Glomerular endothelial cell (primary cell): ENCODE results near the gene PSPC1. TPM values are rescaled to one million over a fixed set of nuclear protein-coding genes. Genes with fewer than 3 reads are reported as not detected.
"Not testable (repeated sequence)": the region's sequence is repeated elsewhere in the genome, so short reads cannot be mapped to it uniquely, and the experiment has no call there.

Experiments
- DNase-seq: peaks from one replicate; pipeline ENCODE4 v3.0.0-alpha.2; 2011; ENCODE audit warnings: low read depth, low spot score; ENCODE audit errors: extremely low read depth
- total RNA-seq: library from RNA; depleted of rRNA; stranded (reverse); fragments of >200 nt; gene quantifications from 2 replicates; pipeline ENCODE4 v1.2.3, GENCODE V29; 2015

PSPC1 gene
- 55.3 and 62.3 TPM in 2 replicates for total RNA-seq

- peak; percentile 85 for DNase-seq
Observed at GRCh38 chr13:19782727-19783682, at the start of gene PSPC1. Gene PSPC1 (minus strand): TSS chr13:19782945. CDS start chr13:19782757, 188 bp downstream.

- no peak for DNase-seq
Observed at GRCh38 chr13:19822673-19823072, 39.9 kb upstream of the PSPC1 start.

GRCh38 chr13:19818223-19818842 is 35.6 kb upstream of the PSPC1 start:
- DNase-seq: no peak

- no peak for DNase-seq
Observed at GRCh38 chr13:19817510-19818158, 34.9 kb upstream of the PSPC1 start.

GRCh38 chr13:19817106-19817505 is 34.4 kb upstream of the PSPC1 start:
- DNase-seq: no peak

- DNase-seq: not testable (repeated sequence)
Observed at GRCh38 chr13:19815842-19816241, 33.1 kb upstream of the PSPC1 start.

GRCh38 chr13:19810996-19811881 is 28.5 kb upstream of the PSPC1 start:
- DNase-seq: no peak

GRCh38 chr13:19810151-19810550 is 27.4 kb upstream of the PSPC1 start:
- no peak for DNase-seq

- DNase-seq: no peak
Observed at GRCh38 chr13:19805765-19806164, 23.0 kb upstream of the PSPC1 start.

GRCh38 chr13:19795956-19796355 is 13.2 kb upstream of the PSPC1 start:
- no peak for DNase-seq

GRCh38 chr13:19794631-19795030 is 11.9 kb upstream of the PSPC1 start:
- no peak for DNase-seq

- no peak for DNase-seq
Observed at GRCh38 chr13:19791953-19792537, 9.3 kb upstream of the PSPC1 start.

- no peak for DNase-seq
Observed at GRCh38 chr13:19782049-19782726, 557 bp downstream of the PSPC1 start.

- no peak for DNase-seq
Observed at GRCh38 chr13:19781526-19781925, 1.2 kb downstream of the PSPC1 start.

GRCh38 chr13:19780753-19781418 is 1.9 kb downstream of the PSPC1 start:
- not testable (repeated sequence) for DNase-seq

- no peak for DNase-seq
Observed at GRCh38 chr13:19772306-19772705, 10.4 kb downstream of the PSPC1 start.

- DNase-seq: no peak
Observed at GRCh38 chr13:19769854-19770253, 12.9 kb downstream of the PSPC1 start.

- DNase-seq: no peak
Observed at GRCh38 chr13:19767966-19768365, 14.8 kb downstream of the PSPC1 start.

GRCh38 chr13:19766591-19766990 is 16.2 kb downstream of the PSPC1 start:
- DNase-seq: no peak
